Measurements from ENCODE around the gene ENPP6.

Gene ENPP6

GRCh38 chr4:184265546-184266351 is 48.1 kb upstream of the ENPP6 start:
- no peak overlapping the region for H3K27ac ChIP-seq (ENCODE audit: extremely low read depth, low read depth, low read length)
- no peaks in the 10 kb centered on the region for H3K36me3 ChIP-seq (ENCODE audit: control insufficient read depth in 2 of 2, insufficient read depth in 1 of 2, low read length in 2 of 2)
- H3K9me3 ChIP-seq (ENCODE audit: control insufficient read depth, insufficient read depth, low read depth, low read length): no peaks in the 10 kb centered on the region
- TF ChIP-seq ZNF560 (tag by site-specific recombination; IDR thresholded peaks at IDR 0.05; ENCODE audit: borderline replicate concordance) (no peak), ZNF621 (tag by site-specific recombination; IDR thresholded peaks at IDR 0.05) (no peak), ZNF2 (tag by site-specific recombination; IDR thresholded peaks at IDR 0.05) (no peak), ZNF548 (tag by site-specific recombination; IDR thresholded peaks at IDR 0.05) (no peak), ZNF112 (tag by site-specific recombination; IDR thresholded peaks at IDR 0.05) (no peak), ZSCAN30 (tag by site-specific recombination; IDR thresholded peaks at IDR 0.05) (no peak), TSHZ1 (tag by site-specific recombination; IDR thresholded peaks at IDR 0.05; ENCODE audit: borderline replicate concordance) (no peak), ZSCAN4 (tag by site-specific recombination; IDR thresholded peaks at IDR 0.05) (no peak), BCL11B (tag by site-specific recombination; IDR thresholded peaks at IDR 0.05; ENCODE audit: low read depth) (no peak), ZNF501 (tag by site-specific recombination; IDR thresholded peaks at IDR 0.05) (no peak), SP3 (tag by site-specific recombination; IDR thresholded peaks at IDR 0.05) (no peak)
- H3K4me1 ChIP-seq (ENCODE audit: control insufficient read depth, insufficient read depth, low read length): no peaks in the 10 kb centered on the region
- POLR2A ChIA-PET: interaction anchor here (1.4 kb wide), 2 partner anchors 272 to 468 kb away, joined by 5 to 6 read pairs; partner anchors contain the start of gene CENPU
- H3K4me3 ChIP-seq (ENCODE audit: low read depth, low read length): peak overlapping the region; percentile 24
- CTCF ChIA-PET: interaction anchor here (0.5 to 2.2 kb wide), 9 partner anchors 8 to 1772 kb away, joined by 3 to 6 read pairs (median 3); no protein-coding TSS in a partner anchor

GRCh38 chr4:184263910-184264732 is 46.4 kb upstream of the ENPP6 start:
- POLR2A ChIA-PET: interaction anchor here (1.1 to 1.7 kb wide), 3 partner anchors 210 to 470 kb away, joined by 4 to 8 read pairs (median 8); partner anchors contain the start of genes CENPU and IRF2
- CTCF ChIA-PET: interaction anchor here (0.6 to 2.4 kb wide), 27 partner anchors 10 to 1774 kb away, joined by 3 to 8 read pairs (median 3); no protein-coding TSS in a partner anchor

More at GRCh38 chr4:184263910-184264732, 46.4 kb upstream of the ENPP6 start:
- Histone ChIP-seq H3K9me3 (ENCODE audit: control insufficient read depth, insufficient read depth, low read depth, low read length) (no peaks in the 10 kb centered on the region), H3K4me3 (ENCODE audit: low read depth, low read length) (no peak overlapping the region), H3K36me3 (ENCODE audit: control insufficient read depth in 2 of 2, insufficient read depth in 1 of 2, low read length in 2 of 2) (no peaks in the 10 kb centered on the region), H3K4me1 (ENCODE audit: control insufficient read depth, insufficient read depth, low read length) (no peaks in the 10 kb centered on the region), H3K27ac (ENCODE audit: extremely low read depth, low read depth, low read length) (no peak overlapping the region)
- no peak for TF ChIP-seq ZNF221 (tag by site-specific recombination; IDR thresholded peaks at IDR 0.05; ENCODE audit: borderline replicate concordance)
- peak; percentile 55; the same call in 1 of the 2 replicates for TF ChIP-seq CTCF (tag by site-specific recombination; IDR thresholded peaks at IDR 0.05)
- no peak for TF ChIP-seq ZEB2 (tag by site-specific recombination; IDR thresholded peaks at IDR 0.05)
- TF ChIP-seq TCF7L2 (IDR thresholded peaks at IDR 0.05; ENCODE audit: borderline replicate concordance, low read depth, low read length): peak; percentile 88; the same call in 1 of the 2 replicates
- peak; percentile 59; the same call in 1 of the 2 replicates for TF ChIP-seq ZNF449 (tag by site-specific recombination; IDR thresholded peaks at IDR 0.05)
- TF ChIP-seq ZNF660 (tag by site-specific recombination; IDR thresholded peaks at IDR 0.05): peak; percentile 58; the same call in 1 of the 2 replicates
- TF ChIP-seq ZBTB17 (tag by site-specific recombination; IDR thresholded peaks at IDR 0.05): 0 out of 2 replicates have a peak, but pooled peaks have one; percentile 35
- peak; percentile 78 for TF ChIP-seq ZNF654 (tag by site-specific recombination; IDR thresholded peaks at IDR 0.05; ENCODE audit: low read depth)

Measured in HEK293 (cell line).